ENCODE measurements around the gene IWS1.

Gene IWS1

DNA sequence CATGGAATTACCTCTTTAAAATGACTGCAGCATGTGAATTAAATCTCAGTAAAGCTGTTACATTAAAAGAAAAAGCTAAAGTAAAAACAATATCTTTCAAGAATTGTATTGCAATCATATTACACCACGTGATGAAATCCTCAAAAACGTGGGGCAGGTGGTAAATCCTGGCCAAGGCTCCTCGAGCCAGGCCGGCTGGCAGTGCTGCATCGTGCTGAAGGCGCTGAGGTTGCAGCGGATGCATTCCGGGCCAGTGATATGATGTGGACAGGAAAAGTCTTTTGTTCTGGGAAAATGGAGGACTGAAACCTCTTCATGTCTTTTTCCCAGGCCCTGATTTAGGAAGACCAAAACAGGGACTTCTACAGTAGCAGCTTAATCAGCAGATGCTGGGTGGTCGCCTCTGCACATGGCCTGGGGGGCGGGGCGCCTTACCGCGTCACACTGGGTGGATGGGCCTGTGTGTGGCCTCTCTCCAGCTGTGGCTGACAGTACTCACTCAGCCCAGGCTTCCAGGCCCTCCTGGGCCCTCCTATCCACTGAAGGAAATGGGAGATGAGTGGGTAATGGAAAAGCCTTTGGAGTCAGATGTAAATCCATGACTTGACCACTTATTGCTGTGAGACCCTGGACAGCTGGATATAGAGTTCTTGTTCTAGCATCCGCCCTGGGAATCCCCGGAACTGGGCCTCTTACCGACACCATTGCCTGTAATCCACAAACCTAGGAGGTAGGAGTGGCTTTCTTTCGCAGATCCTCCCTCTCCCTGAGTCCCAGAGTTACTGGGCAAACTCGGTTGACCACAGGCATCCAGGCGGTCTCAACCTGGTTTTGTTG, 62.9 kb downstream of the IWS1 start:
- no peak for DNase-seq (ENCODE audit: extremely low read depth, insufficient read length)
- TF ChIP-seq, protein P1, sequence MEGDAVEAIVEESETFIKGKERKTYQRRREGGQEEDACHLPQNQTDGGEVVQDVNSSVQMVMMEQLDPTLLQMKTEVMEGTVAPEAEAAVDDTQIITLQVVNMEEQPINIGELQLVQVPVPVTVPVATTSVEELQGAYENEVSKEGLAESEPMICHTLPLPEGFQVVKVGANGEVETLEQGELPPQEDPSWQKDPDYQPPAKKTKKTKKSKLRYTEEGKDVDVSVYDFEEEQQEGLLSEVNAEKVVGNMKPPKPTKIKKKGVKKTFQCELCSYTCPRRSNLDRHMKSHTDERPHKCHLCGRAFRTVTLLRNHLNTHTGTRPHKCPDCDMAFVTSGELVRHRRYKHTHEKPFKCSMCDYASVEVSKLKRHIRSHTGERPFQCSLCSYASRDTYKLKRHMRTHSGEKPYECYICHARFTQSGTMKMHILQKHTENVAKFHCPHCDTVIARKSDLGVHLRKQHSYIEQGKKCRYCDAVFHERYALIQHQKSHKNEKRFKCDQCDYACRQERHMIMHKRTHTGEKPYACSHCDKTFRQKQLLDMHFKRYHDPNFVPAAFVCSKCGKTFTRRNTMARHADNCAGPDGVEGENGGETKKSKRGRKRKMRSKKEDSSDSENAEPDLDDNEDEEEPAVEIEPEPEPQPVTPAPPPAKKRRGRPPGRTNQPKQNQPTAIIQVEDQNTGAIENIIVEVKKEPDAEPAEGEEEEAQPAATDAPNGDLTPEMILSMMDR (IDR thresholded peaks at IDR 0.05; ENCODE audit: insufficient read depth, low read length, poor library complexity, severe bottlenecking), result no peak
- no peaks in the 10 kb centered on the region for H3K36me3 ChIP-seq (ENCODE audit: control insufficient read depth, insufficient read depth, low read length)
- no peaks in the 10 kb centered on the region for H3K27me3 ChIP-seq (replicated peaks; ENCODE audit: control insufficient read depth, insufficient read depth, low read length)
- no peak overlapping the region for H3K4me3 ChIP-seq (replicated peaks; ENCODE audit: low read depth, low read length)

DNA sequence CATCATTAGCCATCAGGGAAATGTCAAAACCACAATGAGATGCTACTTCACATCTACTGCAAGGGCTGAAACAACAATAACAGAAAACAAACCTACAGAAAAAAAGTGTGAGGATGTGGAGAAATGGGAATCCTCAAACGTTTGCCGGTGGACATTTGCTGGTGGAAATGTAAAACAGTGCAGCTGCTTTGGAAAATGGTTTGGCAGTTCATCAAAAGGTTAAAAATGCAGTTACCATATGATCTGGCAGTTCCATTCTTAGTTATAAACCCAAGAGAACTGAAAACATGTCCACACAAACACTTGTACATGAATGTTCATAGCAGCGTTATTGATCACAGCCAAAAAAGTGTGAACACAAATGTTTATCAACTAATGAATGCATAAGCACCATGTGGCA, 63.8 kb downstream of the IWS1 start:
- Histone ChIP-seq H3K27me3 (replicated peaks; ENCODE audit: control insufficient read depth, insufficient read depth, low read length) (no peaks in the 10 kb centered on the region), H3K4me3 (replicated peaks; ENCODE audit: low read depth, low read length) (no peak overlapping the region), H3K36me3 (ENCODE audit: control insufficient read depth, insufficient read depth, low read length) (no peaks in the 10 kb centered on the region)
- DNase-seq (ENCODE audit: extremely low read depth, insufficient read length), result no peak
- TF ChIP-seq, protein P1 (IDR thresholded peaks at IDR 0.05; ENCODE audit: insufficient read depth, low read length, poor library complexity, severe bottlenecking), result no peak

DNA sequence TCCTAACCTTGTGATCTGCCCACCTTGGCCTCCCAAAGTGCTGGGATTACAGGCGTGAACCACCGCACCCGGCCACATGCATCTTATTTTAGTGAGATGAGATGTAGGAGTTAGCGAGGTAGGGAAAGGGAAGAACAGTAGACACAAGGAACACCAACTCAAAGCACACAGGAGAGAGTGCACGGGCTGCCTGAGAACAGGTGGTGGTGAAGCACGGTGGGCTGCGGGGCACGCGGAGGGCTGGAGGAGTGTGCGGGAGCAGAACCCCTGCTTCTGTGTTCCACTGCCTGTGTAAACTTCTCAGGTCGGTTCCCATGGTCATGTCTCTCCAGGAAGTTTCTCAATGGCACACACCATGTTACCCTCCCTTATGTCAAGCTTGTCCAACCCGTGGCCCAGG, 69.3 kb downstream of the IWS1 start:
- no peak for DNase-seq (ENCODE audit: extremely low read depth, insufficient read length)
- Histone ChIP-seq H3K4me3 (replicated peaks; ENCODE audit: low read depth, low read length) (no peak overlapping the region), H3K27me3 (replicated peaks; ENCODE audit: control insufficient read depth, insufficient read depth, low read length) (no peaks in the 10 kb centered on the region), H3K36me3 (ENCODE audit: control insufficient read depth, insufficient read depth, low read length) (no peaks in the 10 kb centered on the region)
- TF ChIP-seq, protein P1 (IDR thresholded peaks at IDR 0.05; ENCODE audit: insufficient read depth, low read length, poor library complexity, severe bottlenecking), result no peak

DNA sequence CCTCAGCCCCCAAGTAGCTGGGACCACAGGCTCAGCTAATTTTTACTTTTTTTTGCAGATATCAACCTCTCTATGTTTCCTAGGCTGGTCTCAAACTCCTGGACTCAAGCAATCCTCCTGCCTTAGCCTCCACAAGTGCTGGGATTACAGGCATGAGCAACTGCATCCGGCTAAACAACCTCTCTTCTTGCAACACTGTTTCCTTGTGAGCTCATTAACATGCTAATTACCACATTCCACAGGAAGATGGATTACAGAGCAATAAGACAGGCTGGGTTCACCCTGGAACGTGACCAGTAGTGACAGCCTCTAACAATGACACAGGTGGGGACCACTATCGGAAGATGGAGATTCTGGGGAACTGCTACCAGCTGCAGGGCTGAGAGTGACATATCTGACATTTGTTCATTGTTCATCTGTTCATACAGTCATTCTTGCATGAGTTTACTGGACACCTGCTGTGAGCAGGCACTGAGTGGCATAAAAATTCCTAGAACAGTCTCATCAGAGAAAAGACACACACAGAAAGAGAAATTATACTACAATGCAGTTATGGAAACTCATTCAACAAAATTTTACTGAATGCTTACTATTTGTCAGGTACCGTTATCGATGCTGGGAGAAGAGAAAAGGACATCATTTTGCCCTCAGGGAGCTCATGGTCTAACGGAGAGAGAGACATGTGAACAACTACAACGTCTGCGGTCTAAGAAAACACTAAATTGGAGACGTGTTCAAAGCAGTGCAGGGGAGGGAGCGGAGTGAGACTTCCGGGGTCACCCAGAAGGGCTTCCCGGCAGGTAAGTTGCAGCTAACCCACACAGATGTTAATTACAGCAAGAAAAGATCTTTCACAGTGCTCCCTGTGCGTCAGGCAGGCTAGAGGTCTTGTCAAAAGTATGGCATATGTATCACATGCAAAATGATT, 70.5 kb downstream of the IWS1 start:
- no peak for DNase-seq (ENCODE audit: extremely low read depth, insufficient read length)
- TF ChIP-seq, protein P1 (IDR thresholded peaks at IDR 0.05; ENCODE audit: insufficient read depth, low read length, poor library complexity, severe bottlenecking), result no peak
- Histone ChIP-seq H3K36me3 (ENCODE audit: control insufficient read depth, insufficient read depth, low read length) (no peaks in the 10 kb centered on the region), H3K4me3 (replicated peaks; ENCODE audit: low read depth, low read length) (no peak overlapping the region), H3K27me3 (replicated peaks; ENCODE audit: control insufficient read depth, insufficient read depth, low read length) (no peaks in the 10 kb centered on the region)

DNA sequence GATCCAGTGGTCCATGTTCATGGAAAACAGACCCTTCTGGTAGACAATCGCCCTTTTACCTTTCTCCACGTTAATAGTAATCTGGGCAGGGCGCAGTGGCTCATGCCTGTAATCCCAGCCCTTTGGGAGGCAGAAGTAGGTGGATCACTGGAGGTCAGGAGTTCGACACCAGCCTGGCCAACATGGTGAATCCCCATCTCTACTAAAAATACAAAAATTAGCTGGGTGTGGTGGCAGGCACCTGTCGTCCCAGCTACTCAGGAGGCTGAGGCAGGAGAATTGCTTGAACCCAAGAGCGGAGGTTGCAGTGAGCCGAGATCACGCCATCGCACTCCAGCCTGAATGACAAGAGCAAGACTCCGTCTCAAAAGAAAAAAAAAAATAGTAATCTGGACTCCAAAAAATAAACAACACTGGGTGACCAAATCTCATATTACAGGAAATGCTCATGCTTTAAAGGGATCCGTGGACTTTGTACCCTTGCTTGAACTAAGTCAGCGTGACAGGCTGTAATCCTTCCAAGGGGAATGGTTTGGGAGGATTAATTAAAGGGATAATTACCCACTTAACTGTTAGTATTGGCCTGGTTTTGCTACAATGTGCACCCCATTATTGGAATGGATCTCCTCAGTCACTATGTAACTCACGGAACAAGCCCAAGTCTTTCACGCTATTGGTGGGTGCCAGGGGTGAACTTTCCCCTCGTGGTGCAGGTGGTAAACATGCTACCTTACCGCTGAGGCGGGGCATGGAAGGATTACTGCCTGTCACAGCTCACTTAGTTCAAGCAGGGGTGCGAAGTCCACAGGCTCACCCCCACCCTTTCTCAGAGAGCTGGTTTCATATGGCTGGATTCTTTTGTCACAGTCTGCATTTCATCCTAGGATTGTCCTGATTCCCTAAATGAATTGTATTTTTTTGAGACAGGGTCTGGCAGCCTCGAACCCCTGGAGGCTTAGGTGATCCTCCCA, 71.4 kb downstream of the IWS1 start:
- no peak overlapping the region for H3K4me3 ChIP-seq (replicated peaks; ENCODE audit: low read depth, low read length)
- DNase-seq (ENCODE audit: extremely low read depth, insufficient read length), result no peak
- no peaks in the 10 kb centered on the region for H3K27me3 ChIP-seq (replicated peaks; ENCODE audit: control insufficient read depth, insufficient read depth, low read length)
- H3K36me3 ChIP-seq (ENCODE audit: control insufficient read depth, insufficient read depth, low read length), result no peaks in the 10 kb centered on the region
- TF ChIP-seq, protein P1 (IDR thresholded peaks at IDR 0.05; ENCODE audit: insufficient read depth, low read length, poor library complexity, severe bottlenecking), result no peak

Data from GM06990 (cell line).